OCI-LY3 (cell line): ENCODE measurements around the gene GJC2.

Experiments
- EZH2phosphoT487 ChIP-seq: fragments of 200-600 bp; shearing (Covaris generic); IDR thresholded peaks from 2 replicates; pipeline ENCODE4 v1.6.1; 2018; ENCODE audit warnings: antibody characterized with exemption, mixed run types, low read depth
- TF ChIP-seq, protein P1 (sequence below): fragments of 200-600, 300-600 bp; sonication (generic); IDR thresholded peaks from 2 replicates; pipeline ENCODE4 v1.5.1; 2014; ENCODE audit warnings: antibody characterized with exemption, low read length, low read depth

DNA sequence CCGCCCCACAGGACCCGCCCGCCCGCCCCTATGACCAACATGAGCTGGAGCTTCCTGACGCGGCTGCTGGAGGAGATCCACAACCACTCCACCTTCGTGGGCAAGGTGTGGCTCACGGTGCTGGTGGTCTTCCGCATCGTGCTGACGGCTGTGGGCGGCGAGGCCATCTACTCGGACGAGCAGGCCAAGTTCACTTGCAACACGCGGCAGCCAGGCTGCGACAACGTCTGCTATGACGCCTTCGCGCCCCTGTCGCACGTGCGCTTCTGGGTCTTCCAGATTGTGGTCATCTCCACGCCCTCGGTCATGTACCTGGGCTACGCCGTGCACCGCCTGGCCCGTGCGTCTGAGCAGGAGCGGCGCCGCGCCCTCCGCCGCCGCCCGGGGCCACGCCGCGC lies 8.0 kb downstream of the GJC2 start:
- TF ChIP-seq, protein P1, sequence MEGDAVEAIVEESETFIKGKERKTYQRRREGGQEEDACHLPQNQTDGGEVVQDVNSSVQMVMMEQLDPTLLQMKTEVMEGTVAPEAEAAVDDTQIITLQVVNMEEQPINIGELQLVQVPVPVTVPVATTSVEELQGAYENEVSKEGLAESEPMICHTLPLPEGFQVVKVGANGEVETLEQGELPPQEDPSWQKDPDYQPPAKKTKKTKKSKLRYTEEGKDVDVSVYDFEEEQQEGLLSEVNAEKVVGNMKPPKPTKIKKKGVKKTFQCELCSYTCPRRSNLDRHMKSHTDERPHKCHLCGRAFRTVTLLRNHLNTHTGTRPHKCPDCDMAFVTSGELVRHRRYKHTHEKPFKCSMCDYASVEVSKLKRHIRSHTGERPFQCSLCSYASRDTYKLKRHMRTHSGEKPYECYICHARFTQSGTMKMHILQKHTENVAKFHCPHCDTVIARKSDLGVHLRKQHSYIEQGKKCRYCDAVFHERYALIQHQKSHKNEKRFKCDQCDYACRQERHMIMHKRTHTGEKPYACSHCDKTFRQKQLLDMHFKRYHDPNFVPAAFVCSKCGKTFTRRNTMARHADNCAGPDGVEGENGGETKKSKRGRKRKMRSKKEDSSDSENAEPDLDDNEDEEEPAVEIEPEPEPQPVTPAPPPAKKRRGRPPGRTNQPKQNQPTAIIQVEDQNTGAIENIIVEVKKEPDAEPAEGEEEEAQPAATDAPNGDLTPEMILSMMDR, result no peak
- TF ChIP-seq EZH2phosphoT487, result no peak
